GM19372 (cell line): ENCODE data around the gene GC.
"Not testable (repeated sequence)": the region's sequence is repeated elsewhere in the genome, so short reads cannot be mapped to it uniquely, and the experiment has no call there.

Experiments used
- ATAC-seq: cut with Tn5 transposase; IDR thresholded peaks from one replicate; pipeline ENCODE4 v1.9.1; 2021; ENCODE audit warnings: mild to moderate bottlenecking, low read depth, moderate library complexity; ENCODE audit not compliant: unreplicated experiment

The GC gene

DNA sequence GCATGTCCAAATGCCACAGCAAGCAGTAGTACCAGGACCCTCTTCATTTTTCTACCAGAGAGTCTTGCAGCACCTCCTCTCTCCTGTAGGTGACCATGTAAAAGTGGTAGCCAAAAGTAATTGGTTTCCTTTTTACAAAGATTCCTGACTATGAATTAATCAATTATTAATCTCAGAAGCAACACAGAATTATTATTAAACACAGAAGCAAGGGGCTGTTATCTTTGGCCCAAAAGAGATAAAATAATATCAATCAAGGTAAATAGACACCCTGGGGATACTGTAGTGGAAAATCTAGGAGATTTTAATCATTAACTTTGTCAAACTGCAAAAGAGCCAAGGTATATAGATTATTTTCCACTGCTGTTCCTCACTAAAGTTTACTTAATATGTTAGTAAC is at the start of gene GC:
GC (minus strand) TSS at position 108 of the 400 bp plus-strand sequence; CDS start at position 47, 61 bp downstream.
- ATAC-seq = no peak

DNA sequence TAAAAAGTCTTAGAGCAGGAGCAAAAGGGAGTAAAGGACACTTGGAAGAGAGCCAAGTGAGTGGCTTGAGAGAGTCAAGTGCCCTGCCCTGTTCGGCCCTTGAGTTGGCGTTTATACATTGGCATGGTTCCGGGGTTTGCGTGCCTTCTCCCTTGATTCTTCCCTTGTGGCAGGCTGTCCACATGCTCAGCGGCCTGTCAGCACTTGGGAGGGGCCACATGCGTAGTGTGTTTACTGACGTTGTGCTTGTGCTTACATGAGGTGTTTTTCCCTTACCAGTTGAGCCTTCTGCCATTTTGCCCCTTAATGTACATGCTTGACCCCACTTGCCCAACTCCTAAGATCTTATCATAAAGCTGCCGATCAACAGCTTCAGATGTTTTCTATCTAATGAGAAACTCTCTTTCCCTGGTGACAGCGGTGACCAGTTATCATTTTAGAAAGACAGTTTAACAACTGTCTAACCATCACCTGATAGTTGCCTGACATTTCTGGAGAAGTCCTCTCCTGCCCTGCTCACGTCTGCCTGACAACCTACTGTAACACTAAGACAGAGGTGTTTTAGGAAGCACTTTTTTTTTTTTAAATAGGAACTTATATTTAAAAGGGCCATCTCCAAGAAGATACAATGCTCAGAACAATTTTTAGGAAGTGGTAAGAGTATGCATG is 49.5 kb upstream of the GC start:
- no peak for ATAC-seq

DNA sequence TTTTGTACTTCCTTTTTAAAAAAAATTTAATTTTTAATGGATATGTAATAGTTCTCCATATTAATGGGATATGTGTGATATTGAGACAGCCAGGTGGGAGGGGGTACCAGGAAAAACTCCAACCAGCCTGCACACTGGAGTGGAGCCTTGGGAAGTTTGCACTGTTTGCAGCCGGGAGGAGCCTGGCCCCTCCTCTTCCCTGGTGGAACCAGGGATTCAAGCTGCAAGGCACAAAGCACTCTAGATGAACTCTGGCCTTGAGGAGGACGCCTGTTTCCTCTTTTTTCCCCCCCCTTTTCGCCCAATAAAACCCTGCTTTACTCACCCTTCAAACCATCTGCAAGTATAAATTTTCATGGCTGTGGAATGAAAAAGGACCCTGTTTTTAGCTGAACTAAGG is 48.2 kb upstream of the GC start:
- ATAC-seq = no peak

DNA sequence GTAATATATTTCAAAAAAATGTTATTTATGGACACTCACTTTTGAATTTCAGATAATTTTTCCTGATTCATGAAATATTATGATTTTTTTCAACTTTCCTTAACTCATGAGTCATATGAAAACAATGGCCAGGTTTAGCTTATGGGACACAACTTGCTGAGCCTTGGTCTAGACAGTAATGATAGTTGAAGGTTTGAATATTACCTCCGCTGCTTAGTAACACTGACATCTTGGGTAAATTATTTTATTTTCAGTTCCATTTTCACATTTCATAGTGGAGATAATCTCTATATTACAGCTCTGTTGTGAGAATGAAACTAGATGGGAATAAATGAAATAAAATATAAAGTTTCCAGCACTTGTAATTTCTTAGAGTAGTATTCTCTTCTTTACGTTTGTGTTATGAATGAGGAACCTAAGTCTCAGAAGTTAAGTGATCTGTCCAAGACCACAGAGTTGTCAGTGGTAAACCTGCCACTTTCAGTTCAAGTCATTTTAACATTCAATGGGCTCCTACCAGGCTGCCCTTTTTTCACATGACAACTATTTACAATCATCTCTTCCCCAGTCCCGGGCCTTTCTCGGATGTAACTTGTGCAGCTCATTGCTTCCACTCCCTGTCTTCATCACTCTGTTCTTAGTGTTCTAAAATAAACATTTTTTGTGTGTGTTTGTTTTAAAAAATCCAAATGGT is 46.8 kb upstream of the GC start:
- no peak for ATAC-seq

GRCh38 chr4:71828470-71828869 is 44.6 kb upstream of the GC start:
- no peak for ATAC-seq

- ATAC-seq = no peak
These were observed 43.9 kb upstream of the GC start for GRCh38 chr4:71827826-71828225.

DNA sequence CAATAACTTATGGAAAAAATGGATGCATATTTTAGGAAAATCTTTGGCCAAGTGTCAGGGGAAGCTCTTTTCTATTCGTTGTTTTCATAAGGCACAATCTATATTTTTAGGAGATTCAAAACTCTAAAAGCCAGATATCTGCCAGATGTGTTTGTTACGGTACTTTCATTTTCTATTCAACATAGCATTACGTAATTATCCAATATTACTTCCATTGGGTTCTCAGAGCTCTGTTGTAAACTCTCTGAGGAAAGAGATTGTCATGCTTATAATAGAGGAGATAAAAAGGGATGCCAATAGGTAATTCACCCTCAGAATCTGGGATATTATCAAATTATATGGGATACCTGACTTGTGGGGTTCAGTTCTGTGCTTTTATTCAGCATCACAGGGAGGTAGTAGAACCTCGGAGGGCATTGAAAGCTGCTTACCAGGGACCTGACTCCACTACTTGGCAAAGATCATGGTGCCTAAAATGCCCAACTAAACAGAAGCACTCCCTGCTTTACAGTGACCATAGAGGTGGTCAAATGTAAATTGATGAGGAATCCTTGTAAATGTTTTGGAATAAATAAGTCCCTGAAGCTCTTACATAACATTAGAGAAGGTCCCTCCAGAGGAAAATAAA is 32.9 kb upstream of the GC start:
- ATAC-seq = no peak

GRCh38 chr4:71814433-71814832 is 30.6 kb upstream of the GC start:
- no peak for ATAC-seq

DNA sequence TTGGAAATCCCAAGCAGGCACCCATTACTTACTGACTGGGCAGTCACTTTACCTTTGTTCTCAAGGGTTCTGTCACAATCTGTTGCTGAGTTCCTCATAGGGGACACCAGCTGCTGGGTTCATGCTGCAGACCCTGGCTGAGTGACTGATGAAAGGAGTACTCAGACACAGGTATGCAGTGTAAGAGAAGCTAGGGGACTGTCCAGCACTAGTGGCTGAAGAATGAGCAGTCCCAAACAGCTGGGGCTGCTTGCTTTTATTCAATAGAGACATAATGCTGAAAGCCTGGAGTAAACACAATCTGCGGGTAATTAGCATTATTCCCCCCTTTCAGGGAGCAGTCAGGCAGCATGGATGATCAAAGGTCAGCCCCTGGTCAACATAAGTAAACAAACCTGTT is 25.9 kb upstream of the GC start:
- ATAC-seq = not testable (repeated sequence)

GRCh38 chr4:71807469-71807868 is 23.6 kb upstream of the GC start:
- ATAC-seq = no peak

GRCh38 chr4:71805230-71805629 is 21.4 kb upstream of the GC start:
- ATAC-seq = not testable (repeated sequence)

GRCh38 chr4:71804017-71804697 is 20.3 kb upstream of the GC start:
- not testable (repeated sequence) for ATAC-seq

- ATAC-seq = no peak
These were observed 2.1 kb upstream of the GC start for GRCh38 chr4:71785959-71786358.

GRCh38 chr4:71784569-71785197 is 804 bp upstream of the GC start:
- ATAC-seq = no peak

GRCh38 chr4:71777891-71778290 is 6.0 kb downstream of the GC start:
- no peak for ATAC-seq

DNA sequence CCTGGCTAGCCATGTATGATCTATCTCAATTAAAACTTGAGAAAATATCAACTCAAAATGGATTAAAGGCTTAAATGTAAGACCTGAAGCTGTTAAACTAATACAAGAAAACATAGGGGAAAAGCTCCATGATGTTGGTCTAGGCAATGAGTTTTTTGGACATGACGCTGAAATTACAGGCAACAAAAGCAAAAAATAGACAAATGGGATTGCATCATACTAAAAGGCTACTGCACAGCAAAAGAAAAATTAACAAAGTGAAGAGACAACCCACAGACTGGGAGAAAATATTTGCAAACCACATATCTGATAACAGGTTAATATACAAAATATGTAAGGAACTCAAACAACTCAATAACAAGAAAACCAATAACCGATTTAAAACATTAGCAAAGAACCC is 8.4 kb downstream of the GC start:
- ATAC-seq = no peak

GRCh38 chr4:71774136-71774535 is 9.7 kb downstream of the GC start:
- ATAC-seq = no peak

DNA sequence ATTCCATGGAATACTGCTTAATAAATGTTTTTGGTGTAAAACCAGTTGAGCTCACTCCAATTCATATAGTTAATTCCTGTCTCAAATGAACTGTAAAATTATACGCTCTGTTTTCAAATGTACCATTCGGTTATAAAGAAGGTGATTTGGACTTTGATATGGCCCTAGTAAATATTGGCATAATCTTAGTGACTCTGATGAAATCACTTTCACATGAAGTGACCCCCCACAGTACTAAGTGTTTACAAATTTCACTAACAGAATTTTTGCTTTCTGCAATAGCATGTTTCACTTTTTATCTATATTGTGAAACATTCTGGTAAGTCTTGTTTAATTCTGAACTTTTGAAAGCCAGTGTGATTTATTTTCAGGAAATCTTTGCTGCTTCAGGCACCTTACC is 10.9 kb downstream of the GC start:
- ATAC-seq = no peak

DNA sequence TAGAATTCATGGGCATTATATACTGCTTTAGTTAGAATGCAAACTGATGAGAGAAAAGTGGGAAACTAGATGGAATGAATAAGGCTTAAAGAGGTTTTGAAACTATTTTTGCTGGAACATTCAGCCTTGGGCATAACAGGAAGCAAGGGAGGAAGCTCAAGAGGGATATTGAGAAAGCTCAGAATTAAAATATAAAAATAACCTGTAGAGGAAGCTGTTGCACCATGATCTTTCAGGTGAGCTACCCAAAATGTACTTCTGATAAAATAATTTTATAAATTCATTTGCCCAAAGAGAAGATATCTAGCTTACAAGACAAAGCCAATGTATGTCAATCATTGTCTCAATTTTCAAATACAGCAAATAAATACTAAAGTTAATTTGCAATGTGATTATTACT is 11.3 kb downstream of the GC start:
- no peak for ATAC-seq

DNA sequence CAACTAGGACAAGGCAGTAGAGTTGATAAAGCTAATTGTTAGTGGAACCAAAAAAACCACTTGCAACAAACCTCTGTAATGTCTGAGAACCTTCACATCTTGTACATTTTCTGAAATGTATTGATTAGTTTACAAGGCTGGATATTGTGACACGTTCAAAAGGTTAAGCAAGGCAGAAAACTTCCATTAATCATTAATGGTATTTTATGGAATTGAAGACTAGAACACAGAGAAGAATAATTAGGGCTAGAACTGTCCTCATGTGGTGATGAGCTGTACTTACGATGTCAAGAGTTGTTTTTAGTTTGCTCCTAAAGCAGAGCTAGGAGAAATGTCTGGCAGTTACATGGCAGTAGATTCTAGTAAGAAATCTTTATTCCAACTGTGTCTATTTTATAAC is 12.3 kb downstream of the GC start:
- ATAC-seq = no peak

GRCh38 chr4:71769434-71769833 is 14.4 kb downstream of the GC start:
- no peak for ATAC-seq
